Subcutaneous abdominal adipose tissue (tissue), 5 donors: ENCODE data around the gene B4GALNT3.
A peak's percentile ranks its signal among the peaks of the same experiment; 100 is the strongest.

ENCODE experiments used
- H3K27ac ChIP-seq: one replicate; pipeline ENCODE4 v1.7.0; 2013; ENCODE audit warnings: low read depth, mild to moderate bottlenecking, inconsistent platforms, low read length, moderate library complexity
- H3K27me3 ChIP-seq, 5 donors: one replicate each; pipeline ENCODE4 v1.7.0; 2013; ENCODE audit warnings: low read length in 5 of 5, inconsistent platforms in 1 of 5; ENCODE audit not compliant: control insufficient read depth in 5 of 5, insufficient read depth in 4 of 5
- H3K36me3 ChIP-seq, 5 donors: one replicate each; pipeline ENCODE4 v1.7.0; 2013; ENCODE audit warnings: low read length in 5 of 5; ENCODE audit not compliant: control insufficient read depth in 5 of 5, insufficient read depth in 5 of 5
- H3K4me1 ChIP-seq, 5 donors: one replicate each; pipeline ENCODE4 v1.7.0; 2013; ENCODE audit warnings: low read length in 5 of 5, mild to moderate bottlenecking in 3 of 5, moderate library complexity in 1 of 5; ENCODE audit not compliant: control insufficient read depth in 5 of 5, insufficient read depth in 5 of 5
- H3K4me3 ChIP-seq, 5 donors: one replicate each; pipeline ENCODE4 v1.7.0; 2013; ENCODE audit warnings: low read length in 5 of 5, low read depth in 1 of 5
- H3K9ac ChIP-seq, 5 donors: one replicate each; pipeline ENCODE4 v1.7.0; 2013; ENCODE audit warnings: low read length in 5 of 5, mild to moderate bottlenecking in 4 of 5, moderate library complexity in 3 of 5
- H3K9me3 ChIP-seq, 5 donors: one replicate each; pipeline ENCODE4 v1.7.0; 2013; ENCODE audit warnings: low read length in 5 of 5; ENCODE audit not compliant: control insufficient read depth in 5 of 5
- donor health status: healthy.
- donor health status: healthy.
- donor health status: healthy.
- donor health status: healthy.
- donor health status: healthy.

Gene B4GALNT3

GRCh38 chr12:561908-562593, 102.3 kb downstream of the B4GALNT3 start:
- Histone ChIP-seq H3K9ac (peak overlapping the region in 3 of 5 donors; percentile 20 to 65 (median 62)), H3K4me1 (peaks cover 3 to 33% (median 18%) of the 10 kb centered on the region in 5 donors), H3K4me3 (peak overlapping the region; percentile 23 to 53 (median 51)), H3K27ac (peak overlapping the region; percentile 23), H3K9me3 (no peaks in the 10 kb centered on the region), H3K27me3 (peaks cover 11 to 29% (median 15%) of the 10 kb centered on the region in 5 donors), H3K36me3 (peaks cover 0 to 8% (median 4%) of the 10 kb centered on the region in 5 donors)

- H3K27me3 ChIP-seq, result peaks cover 11 to 26% (median 15%) of the 10 kb centered on the region in 5 donors
- no peak overlapping the region for H3K9ac ChIP-seq
- H3K27ac ChIP-seq, result no peak overlapping the region
- H3K4me3 ChIP-seq, result peak overlapping the region in 3 of 5 donors; percentile 43 to 53 (median 51)
- H3K4me1 ChIP-seq, result peaks cover 3 to 33% (median 18%) of the 10 kb centered on the region in 5 donors
- peaks cover 0 to 8% (median 4%) of the 10 kb centered on the region in 5 donors for H3K36me3 ChIP-seq
- H3K9me3 ChIP-seq, result no peaks in the 10 kb centered on the region
Observed at GRCh38 chr12:562634-563033, 102.9 kb downstream of the B4GALNT3 start.

GRCh38 chr12:563250-563781, 103.6 kb downstream of the B4GALNT3 start:
- peak overlapping the region in 1 of 5 donors; percentile 51 for H3K4me3 ChIP-seq
- H3K27ac ChIP-seq, result no peak overlapping the region

GRCh38 chr12:563787-564298, 104.1 kb downstream of the B4GALNT3 start:
- peaks cover 3 to 33% (median 18%) of the 10 kb centered on the region in 5 donors for H3K4me1 ChIP-seq
- no peak overlapping the region for H3K9ac ChIP-seq
- no peaks in the 10 kb centered on the region for H3K9me3 ChIP-seq
- no peak overlapping the region for H3K27ac ChIP-seq
- H3K27me3 ChIP-seq, result peaks cover 5 to 22% (median 9%) of the 10 kb centered on the region in 5 donors
- peaks cover 0 to 8% (median 4%) of the 10 kb centered on the region in 5 donors for H3K36me3 ChIP-seq
- no peak overlapping the region for H3K4me3 ChIP-seq

More at GRCh38 chr12:563250-563781, 103.6 kb downstream of the B4GALNT3 start:
- H3K4me1 ChIP-seq, result peaks cover 3 to 33% (median 18%) of the 10 kb centered on the region in 5 donors
- peak overlapping the region in 1 of 5 donors; percentile 14 for H3K9ac ChIP-seq
- no peaks in the 10 kb centered on the region for H3K9me3 ChIP-seq
- H3K36me3 ChIP-seq, result peaks cover 0 to 8% (median 4%) of the 10 kb centered on the region in 5 donors
- H3K27me3 ChIP-seq, result peaks cover 7 to 26% (median 15%) of the 10 kb centered on the region in 5 donors

GRCh38 chr12:565161-565560, 105.4 kb downstream of the B4GALNT3 start:
- Histone ChIP-seq H3K4me3 (no peak overlapping the region), H3K9ac (no peak overlapping the region), H3K9me3 (no peaks in the 10 kb centered on the region), H3K27ac (no peak overlapping the region), H3K4me1 (peaks cover 3 to 42% (median 28%) of the 10 kb centered on the region in 5 donors), H3K27me3 (peaks cover 0 to 9% (median 4%) of the 10 kb centered on the region in 5 donors), H3K36me3 (peaks cover 0 to 8% (median 4%) of the 10 kb centered on the region in 5 donors)

GRCh38 chr12:565589-566105, 105.9 kb downstream of the B4GALNT3 start:
- H3K9ac ChIP-seq, result no peak overlapping the region
- no peaks in the 10 kb centered on the region for H3K9me3 ChIP-seq
- H3K4me3 ChIP-seq, result no peak overlapping the region
- peaks cover 0 to 8% (median 4%) of the 10 kb centered on the region in 5 donors for H3K36me3 ChIP-seq
- H3K27me3 ChIP-seq, result peaks cover 0 to 8% (median 4%) of the 10 kb centered on the region in 5 donors
- H3K27ac ChIP-seq, result no peak overlapping the region
- H3K4me1 ChIP-seq, result peaks cover 3 to 47% (median 32%) of the 10 kb centered on the region in 5 donors

GRCh38 chr12:568486-568885, 108.7 kb downstream of the B4GALNT3 start:
- H3K36me3 ChIP-seq, result peaks cover 0 to 8% (median 4%) of the 10 kb centered on the region in 5 donors
- H3K4me3 ChIP-seq, result no peak overlapping the region
- H3K27me3 ChIP-seq, result peaks cover 0 to under 1% (median 0%) of the 10 kb centered on the region in 5 donors
- H3K9ac ChIP-seq, result no peak overlapping the region
- H3K4me1 ChIP-seq, result peaks cover 14 to 42% (median 31%) of the 10 kb centered on the region in 5 donors
- H3K27ac ChIP-seq, result no peak overlapping the region
- H3K9me3 ChIP-seq, result no peaks in the 10 kb centered on the region

GRCh38 chr12:569091-569676, 109.4 kb downstream of the B4GALNT3 start:
- peak overlapping the region in 4 of 5 donors; percentile 13 to 70 (median 44) for H3K4me3 ChIP-seq
- no peaks in the 10 kb centered on the region for H3K9me3 ChIP-seq
- H3K9ac ChIP-seq, result peak overlapping the region in 2 of 5 donors; percentile 4 to 81
- H3K4me1 ChIP-seq, result peaks cover 14 to 44% (median 32%) of the 10 kb centered on the region in 5 donors
- H3K27me3 ChIP-seq, result no peaks in the 10 kb centered on the region
- H3K27ac ChIP-seq, result no peak overlapping the region
- peaks cover 0 to 8% (median 4%) of the 10 kb centered on the region in 5 donors for H3K36me3 ChIP-seq

GRCh38 chr12:569803-570434, 110.2 kb downstream of the B4GALNT3 start:
- H3K9ac ChIP-seq, result peak overlapping the region; percentile 63 to 84 (median 81)
- no peaks in the 10 kb centered on the region for H3K9me3 ChIP-seq
- peaks cover 14 to 52% (median 39%) of the 10 kb centered on the region in 5 donors for H3K4me1 ChIP-seq
- H3K27ac ChIP-seq, result peak overlapping the region; percentile 99
- no peaks in the 10 kb centered on the region for H3K27me3 ChIP-seq
- peaks cover 0 to 8% (median 4%) of the 10 kb centered on the region in 5 donors for H3K36me3 ChIP-seq
- peak overlapping the region; percentile 62 to 81 (median 70) for H3K4me3 ChIP-seq
